OCI-LY1 (cell line): ENCODE measurements around the gene HACD2.
"Not testable (repeated sequence)": the region's sequence is repeated elsewhere in the genome, so short reads cannot be mapped to it uniquely, and the experiment has no call there.

Experiments
- H2AFZ ChIP-seq: fragments of 200-600 bp; sonication (generic), shearing (Covaris generic); 2 replicates; pipeline ENCODE4 v1.6.0; 2014; ENCODE audit warnings: antibody characterized with exemption, mild to moderate bottlenecking, low read length
- H3F3A ChIP-seq: fragments of 200-600 bp; sonication (generic), shearing (Covaris generic); 2 replicates; pipeline ENCODE4 v1.6.0; 2014; ENCODE audit warnings: mild to moderate bottlenecking, antibody characterized with exemption, low read length, moderate library complexity; ENCODE audit not compliant: insufficient read depth
- H3K27ac ChIP-seq: fragments of 200-600 bp; sonication (generic); 2 replicates; pipeline ENCODE4 v1.5.1; 2014; ENCODE audit warnings: low read length, mixed run types, mild to moderate bottlenecking, low read depth; ENCODE audit not compliant: poor library complexity, severe bottlenecking
- H3K27me3 ChIP-seq: fragments of 200-600 bp; sonication (generic); 2 replicates; pipeline ENCODE4 v1.6.0; 2014; ENCODE audit warnings: antibody characterized with exemption, mild to moderate bottlenecking, low read length, moderate library complexity; ENCODE audit not compliant: insufficient read depth
- H3K36me3 ChIP-seq: fragments of 200-600 bp; sonication (generic); 2 replicates; pipeline ENCODE4 v1.6.1; 2014; ENCODE audit warnings: mild to moderate bottlenecking, antibody characterized with exemption, low read length, moderate library complexity, mixed read lengths; ENCODE audit not compliant: insufficient read depth
- H3K4me1 ChIP-seq: fragments of 200-600 bp; sonication (generic); 2 replicates; pipeline ENCODE4 v1.5.1; 2014; ENCODE audit warnings: mild to moderate bottlenecking, low read length, moderate library complexity; ENCODE audit not compliant: insufficient read depth, severe bottlenecking
- H3K4me2 ChIP-seq: fragments of 200-600 bp; sonication (generic), shearing (Covaris generic); 2 replicates; pipeline ENCODE4 v1.6.1; 2014; ENCODE audit warnings: low read length
- H3K4me3 ChIP-seq: fragments of 200-600 bp; sonication (generic); 2 replicates; pipeline ENCODE4 v1.5.1; 2014; ENCODE audit warnings: low read length, low read depth, mild to moderate bottlenecking, mixed read lengths; ENCODE audit not compliant: poor library complexity, severe bottlenecking
- H3K79me2 ChIP-seq: fragments of 200-600 bp; shearing (Covaris generic); 2 replicates; pipeline ENCODE4 v1.6.1; 2016; ENCODE audit warnings: mixed run types, low read length, mixed read lengths; ENCODE audit not compliant: insufficient read depth
- H3K9ac ChIP-seq: fragments of 200-600 bp; sonication (generic), shearing (Covaris generic); 2 replicates; pipeline ENCODE4 v1.6.1; 2014; ENCODE audit warnings: mild to moderate bottlenecking, low read length, mixed read lengths
- H3K9me2 ChIP-seq: fragments of 200-600 bp; sonication (generic), shearing (Covaris generic); 2 replicates; pipeline ENCODE4 v1.6.1; 2014; ENCODE audit warnings: low read depth, mild to moderate bottlenecking, low read length, mixed read lengths
- H3K9me3 ChIP-seq: fragments of 200-600 bp; shearing (Covaris generic); 2 replicates; pipeline ENCODE4 v1.6.1; 2014; ENCODE audit warnings: low read length, mixed read lengths
- H4K20me1 ChIP-seq: fragments of 200-600 bp; sonication (generic), shearing (Covaris generic); 2 replicates; pipeline ENCODE4 v1.6.0; 2016; ENCODE audit warnings: mild to moderate bottlenecking, low read length; ENCODE audit not compliant: insufficient read depth
- EZH2 ChIP-seq: fragments of 200-600 bp; sonication (generic), shearing (Covaris generic); IDR thresholded peaks from 2 replicates; pipeline ENCODE4 v1.8.0; 2017; ENCODE audit warnings: borderline replicate concordance, mixed run types, mild to moderate bottlenecking, antibody characterized with exemption, low read length, moderate library complexity, mixed read lengths
- TF ChIP-seq, protein P1 (sequence below): fragments of 200-600 bp; sonication (generic), shearing (Covaris generic); IDR thresholded peaks from 2 replicates; pipeline ENCODE4 v1.5.1; 2017; ENCODE audit warnings: mild to moderate bottlenecking, antibody characterized with exemption, low read length, moderate library complexity, mixed read lengths

Gene HACD2

GRCh38 chr3:123608263-123608937, 23.5 kb upstream of the HACD2 start:
- no peaks in the 10 kb centered on the region for H3K27me3 ChIP-seq
- no peaks in the 10 kb centered on the region for H3K9me2 ChIP-seq
- no peak overlapping the region for H3K27ac ChIP-seq
- no peak overlapping the region for H3K4me2 ChIP-seq
- H3K9ac ChIP-seq: no peak overlapping the region
- H3K36me3 ChIP-seq: peaks cover 15% of the 10 kb centered on the region
- no peaks in the 10 kb centered on the region for H4K20me1 ChIP-seq
- no peaks in the 10 kb centered on the region for H3K9me3 ChIP-seq
- H3F3A ChIP-seq: no peaks in the 10 kb centered on the region; the same call in 1 of the 2 replicates
- no peak overlapping the region for H2AFZ ChIP-seq
- TF ChIP-seq EZH2: no peak
- TF ChIP-seq, protein P1, sequence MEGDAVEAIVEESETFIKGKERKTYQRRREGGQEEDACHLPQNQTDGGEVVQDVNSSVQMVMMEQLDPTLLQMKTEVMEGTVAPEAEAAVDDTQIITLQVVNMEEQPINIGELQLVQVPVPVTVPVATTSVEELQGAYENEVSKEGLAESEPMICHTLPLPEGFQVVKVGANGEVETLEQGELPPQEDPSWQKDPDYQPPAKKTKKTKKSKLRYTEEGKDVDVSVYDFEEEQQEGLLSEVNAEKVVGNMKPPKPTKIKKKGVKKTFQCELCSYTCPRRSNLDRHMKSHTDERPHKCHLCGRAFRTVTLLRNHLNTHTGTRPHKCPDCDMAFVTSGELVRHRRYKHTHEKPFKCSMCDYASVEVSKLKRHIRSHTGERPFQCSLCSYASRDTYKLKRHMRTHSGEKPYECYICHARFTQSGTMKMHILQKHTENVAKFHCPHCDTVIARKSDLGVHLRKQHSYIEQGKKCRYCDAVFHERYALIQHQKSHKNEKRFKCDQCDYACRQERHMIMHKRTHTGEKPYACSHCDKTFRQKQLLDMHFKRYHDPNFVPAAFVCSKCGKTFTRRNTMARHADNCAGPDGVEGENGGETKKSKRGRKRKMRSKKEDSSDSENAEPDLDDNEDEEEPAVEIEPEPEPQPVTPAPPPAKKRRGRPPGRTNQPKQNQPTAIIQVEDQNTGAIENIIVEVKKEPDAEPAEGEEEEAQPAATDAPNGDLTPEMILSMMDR: no peak
- H3K79me2 ChIP-seq: no peaks in the 10 kb centered on the region
- peaks cover 10% of the 10 kb centered on the region for H3K4me1 ChIP-seq
- no peak overlapping the region for H3K4me3 ChIP-seq

DNA sequence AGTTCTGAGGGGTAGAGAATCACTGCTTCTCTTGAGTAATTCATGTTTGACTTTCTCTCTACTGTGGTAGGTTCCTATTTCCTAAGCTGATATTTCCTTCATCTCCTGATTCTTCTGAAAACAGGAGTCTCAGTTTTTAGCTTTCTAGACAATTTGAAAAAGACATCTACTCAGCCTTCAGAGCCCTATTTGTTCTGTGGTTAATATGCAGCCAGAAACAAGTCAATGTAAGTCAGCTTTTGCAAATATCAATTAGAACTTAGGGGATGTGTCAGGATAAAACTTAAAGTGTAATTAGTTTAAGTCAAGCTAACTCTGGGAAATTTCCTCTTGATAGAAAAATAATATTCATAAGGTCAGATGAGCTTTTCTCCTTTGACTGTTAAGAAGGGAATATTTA, 21.7 kb upstream of the HACD2 start:
- H3K4me1 ChIP-seq: peaks cover 10% of the 10 kb centered on the region
- no peak overlapping the region for H3K4me2 ChIP-seq
- no peaks in the 10 kb centered on the region for H3K9me2 ChIP-seq
- no peak overlapping the region for H3K9ac ChIP-seq
- H3K27me3 ChIP-seq: no peaks in the 10 kb centered on the region
- H3K79me2 ChIP-seq: no peaks in the 10 kb centered on the region
- H4K20me1 ChIP-seq: no peaks in the 10 kb centered on the region
- no peak overlapping the region for H2AFZ ChIP-seq
- H3K36me3 ChIP-seq: peaks cover 8% of the 10 kb centered on the region
- no peak overlapping the region for H3K27ac ChIP-seq
- TF ChIP-seq, protein P1: no peak
- no peak for TF ChIP-seq EZH2
- no peaks in the 10 kb centered on the region for H3F3A ChIP-seq
- H3K4me3 ChIP-seq: no peak overlapping the region
- no peaks in the 10 kb centered on the region for H3K9me3 ChIP-seq

DNA sequence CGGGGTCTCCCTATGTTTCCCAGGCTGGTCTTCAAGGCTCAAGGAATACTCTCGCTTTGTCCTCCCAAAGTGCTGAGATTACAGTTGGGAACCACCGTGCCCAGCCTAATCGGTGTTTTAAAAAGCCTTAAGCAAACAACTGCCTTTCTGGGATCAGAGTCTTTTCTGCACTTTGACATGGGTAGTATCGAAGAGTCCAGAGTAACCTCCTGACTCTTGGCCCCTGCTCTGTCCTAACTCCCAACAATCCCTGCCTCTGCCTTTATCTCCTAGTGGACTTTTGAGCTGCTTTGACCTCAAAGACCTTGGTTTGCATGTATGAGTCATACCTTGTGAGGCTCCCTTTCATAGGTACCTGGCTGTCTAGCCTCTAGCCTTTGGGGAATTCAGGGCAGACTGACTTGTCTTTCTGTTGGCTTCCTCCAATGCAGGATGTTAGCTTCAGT, 21.0 kb upstream of the HACD2 start:
- Histone ChIP-seq H3K4me3 (no peak overlapping the region), H3K27ac (no peak overlapping the region), H3K4me2 (no peak overlapping the region), H3K79me2 (no peaks in the 10 kb centered on the region), H3K9me2 (no peaks in the 10 kb centered on the region), H3F3A (no peaks in the 10 kb centered on the region), H4K20me1 (no peaks in the 10 kb centered on the region), H3K4me1 (peaks cover 10% of the 10 kb centered on the region), H3K9ac (no peak overlapping the region), H2AFZ (no peak overlapping the region), H3K36me3 (peaks cover 4% of the 10 kb centered on the region; the same call in 1 of the 2 replicates), H3K9me3 (no peaks in the 10 kb centered on the region), H3K27me3 (no peaks in the 10 kb centered on the region)
- TF ChIP-seq, protein P1: no peak
- TF ChIP-seq EZH2: no peak

GRCh38 chr3:123603153-123603552, 18.3 kb upstream of the HACD2 start:
- peaks cover 12% of the 10 kb centered on the region for H3K36me3 ChIP-seq
- H3K4me2 ChIP-seq, H3K4me1 ChIP-seq: not testable (repeated sequence)

More at GRCh38 chr3:123603153-123603552, 18.3 kb upstream of the HACD2 start:
- H3K27me3 ChIP-seq, H4K20me1 ChIP-seq, H3K9me2 ChIP-seq, H3K79me2 ChIP-seq, H3F3A ChIP-seq, H3K4me3 ChIP-seq, H2AFZ ChIP-seq, H3K9ac ChIP-seq, H3K9me3 ChIP-seq, H3K27ac ChIP-seq: not testable (repeated sequence)
